ENCODE measurements around the gene MSH3. TPM values are rescaled to one million over a fixed set of nuclear protein-coding genes. Genes with fewer than 3 reads are reported as not detected.
"Not testable (repeated sequence)": the region's sequence is repeated elsewhere in the genome, so short reads cannot be mapped to it uniquely, and the experiment has no call there.

The MSH3 gene
- total RNA-seq, 1 experiment from 2014 or later = 15.8 TPM

DNA sequence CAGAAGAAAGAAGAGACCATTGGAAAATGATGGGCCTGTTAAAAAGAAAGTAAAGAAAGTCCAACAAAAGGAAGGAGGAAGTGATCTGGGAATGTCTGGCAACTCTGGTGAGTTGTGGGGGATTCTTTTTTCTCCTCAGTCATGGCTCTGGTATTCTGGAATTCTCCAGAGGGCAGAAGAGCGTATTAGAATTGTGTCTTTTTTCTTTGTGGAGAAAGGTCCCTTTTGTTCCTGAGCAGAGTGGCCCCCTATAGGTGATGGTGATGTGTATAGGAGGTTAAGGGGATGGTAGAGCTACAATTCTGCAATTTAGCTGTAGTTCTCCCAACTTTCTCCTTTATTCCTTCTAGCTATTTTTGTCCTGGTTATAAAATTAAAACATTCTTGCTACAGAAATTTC lies 2.0 kb downstream of the MSH3 start:
- DNase-seq (ENCODE audit: low read depth) = peak; percentile 7

DNA sequence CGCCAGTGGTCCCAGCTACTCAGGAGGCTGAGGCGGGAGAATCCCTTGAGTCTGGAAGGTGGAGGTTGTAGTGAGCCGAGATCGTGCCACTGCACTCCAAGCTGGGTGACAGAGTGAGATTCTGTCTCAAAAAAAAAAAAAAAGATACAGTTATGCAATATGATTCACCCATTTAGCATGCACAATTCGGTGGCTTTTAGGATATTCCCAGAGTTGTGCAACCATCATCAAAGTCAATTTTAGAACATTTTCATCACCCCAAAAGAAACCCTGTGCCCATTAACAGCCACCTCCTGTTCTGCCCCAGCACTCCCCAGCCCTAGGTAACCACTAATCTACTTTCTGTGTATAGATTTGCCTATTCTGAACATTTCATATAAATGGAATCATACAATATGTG lies 4.7 kb downstream of the MSH3 start:
- peak; percentile 50 for DNase-seq (ENCODE audit: low read depth)

GRCh38 chr5:80660661-80661060 lies 6.2 kb downstream of the MSH3 start:
- DNase-seq (ENCODE audit: low read depth) = not testable (repeated sequence)

GRCh38 chr5:80662108-80662507 lies 7.7 kb downstream of the MSH3 start:
- DNase-seq (ENCODE audit: low read depth) = no peak

- no peak for DNase-seq (ENCODE audit: low read depth)
These were observed 10.6 kb downstream of the MSH3 start for GRCh38 chr5:80665057-80665456.

DNA sequence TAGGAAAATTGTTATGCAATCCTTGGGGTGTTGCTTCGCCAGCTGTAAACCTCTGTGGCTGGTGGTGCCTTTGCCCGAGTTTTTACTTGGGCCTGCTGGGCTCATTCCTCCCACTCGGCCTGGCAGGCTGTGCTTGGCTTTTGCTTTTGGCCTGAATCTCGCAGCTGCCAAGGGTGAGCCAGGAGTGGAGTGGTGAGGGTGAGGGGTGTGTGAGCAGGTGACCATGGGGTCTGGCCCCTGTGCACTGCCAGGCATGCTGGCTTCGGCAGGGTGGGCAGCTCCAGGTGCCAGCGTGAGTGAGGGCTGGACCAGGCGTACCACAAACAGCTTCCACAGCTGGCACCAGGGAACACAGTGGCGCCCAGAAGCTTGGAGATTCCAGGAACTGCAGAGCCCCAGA lies 12.9 kb downstream of the MSH3 start:
- no peak for DNase-seq (ENCODE audit: low read depth)

DNA sequence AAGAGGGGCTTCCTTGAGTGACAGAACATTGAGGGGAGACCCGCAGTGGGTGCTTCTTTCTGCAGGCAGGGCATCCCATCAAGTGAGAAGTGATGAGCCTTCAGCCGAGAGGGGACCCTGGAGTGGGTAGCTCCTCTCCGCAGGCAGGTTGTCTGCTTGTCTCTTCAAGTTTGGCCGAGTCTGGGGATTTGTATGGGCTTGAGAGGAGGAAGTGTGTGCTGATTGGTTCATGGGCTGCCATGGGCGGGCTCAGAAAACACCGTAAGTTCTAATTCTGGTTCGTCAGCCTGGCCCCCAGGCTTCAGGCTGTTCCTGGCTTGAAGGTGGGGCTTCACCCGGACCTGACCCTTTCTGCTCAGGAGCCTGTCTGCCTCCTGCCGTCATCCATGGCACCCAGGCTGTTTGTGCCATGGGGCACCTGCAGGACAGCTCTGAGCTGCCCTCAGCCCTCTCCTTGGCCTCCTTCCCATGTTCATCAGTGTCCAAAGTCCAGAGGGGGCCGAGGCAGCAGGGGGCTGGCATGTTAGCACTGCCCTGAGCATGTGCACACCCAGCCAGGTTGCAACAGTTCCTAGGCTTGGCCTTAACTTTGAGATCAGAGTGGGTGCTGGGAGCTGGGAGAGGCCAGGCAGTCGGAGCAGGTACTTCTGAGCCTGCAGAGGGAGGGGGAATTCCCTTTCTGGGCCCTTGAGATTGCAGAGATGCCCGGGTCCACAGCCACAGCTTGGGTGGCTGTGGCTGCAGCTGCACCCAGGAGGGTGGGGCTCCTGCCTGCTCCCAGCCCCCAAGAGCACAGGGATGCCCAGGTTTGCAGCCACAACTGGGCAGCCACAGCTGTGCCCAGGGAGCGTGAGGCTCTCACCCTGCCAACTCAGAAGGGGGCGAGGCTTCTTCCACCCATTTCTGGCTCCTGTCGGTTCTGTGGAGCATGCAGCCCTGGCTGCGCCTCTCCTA lies 13.8 kb downstream of the MSH3 start:
- no peak for DNase-seq (ENCODE audit: low read depth)

DNA sequence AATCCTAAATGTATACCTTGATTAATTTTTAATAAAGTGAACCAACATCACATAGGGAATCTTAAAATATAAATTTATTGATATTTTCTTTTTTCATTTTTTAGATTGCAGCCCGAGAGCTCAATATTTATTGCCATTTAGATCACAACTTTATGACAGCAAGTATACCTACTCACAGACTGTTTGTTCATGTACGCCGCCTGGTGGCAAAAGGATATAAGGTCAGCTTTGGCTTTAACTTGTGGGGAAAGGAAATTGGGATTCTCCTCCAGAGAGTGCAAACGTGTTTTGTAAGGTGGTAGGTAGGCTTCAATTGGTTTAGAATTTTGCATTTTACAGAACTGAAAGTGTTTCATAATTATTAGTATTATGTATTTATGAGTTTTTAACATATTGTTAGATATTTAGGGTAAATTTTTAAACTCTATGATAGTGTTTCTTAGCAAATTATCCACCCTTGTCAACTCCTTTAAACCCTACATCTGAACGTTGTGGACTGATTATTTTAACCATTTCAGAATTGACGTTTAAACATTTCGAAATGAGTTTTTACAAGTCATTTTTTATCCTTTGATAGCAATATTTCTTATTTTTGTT lies 17.8 kb downstream of the MSH3 start:
- peak; percentile 72 for DNase-seq (ENCODE audit: low read depth)

DNA sequence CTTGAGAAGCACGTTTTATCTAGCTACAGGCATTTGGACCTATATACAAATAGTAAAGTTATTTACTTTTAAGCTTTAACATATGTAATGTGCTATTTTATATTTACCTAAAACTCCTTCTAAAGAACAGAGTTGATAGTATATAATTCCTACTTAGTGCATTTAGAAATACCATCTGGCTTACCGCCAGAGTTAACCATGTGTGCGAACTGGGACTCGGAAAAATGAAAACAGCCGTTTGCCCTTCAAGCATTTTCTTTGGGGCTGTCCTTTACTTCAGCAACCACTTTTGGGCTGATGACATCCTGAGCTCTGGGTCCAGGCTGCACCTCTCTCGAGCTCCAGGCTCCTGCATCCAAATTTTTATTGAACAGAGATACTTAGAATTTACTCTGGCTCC lies 22.3 kb downstream of the MSH3 start:
- DNase-seq (ENCODE audit: low read depth) = no peak

GRCh38 chr5:80686757-80687156 lies 32.3 kb downstream of the MSH3 start:
- DNase-seq (ENCODE audit: low read depth) = peak; percentile 24

DNA sequence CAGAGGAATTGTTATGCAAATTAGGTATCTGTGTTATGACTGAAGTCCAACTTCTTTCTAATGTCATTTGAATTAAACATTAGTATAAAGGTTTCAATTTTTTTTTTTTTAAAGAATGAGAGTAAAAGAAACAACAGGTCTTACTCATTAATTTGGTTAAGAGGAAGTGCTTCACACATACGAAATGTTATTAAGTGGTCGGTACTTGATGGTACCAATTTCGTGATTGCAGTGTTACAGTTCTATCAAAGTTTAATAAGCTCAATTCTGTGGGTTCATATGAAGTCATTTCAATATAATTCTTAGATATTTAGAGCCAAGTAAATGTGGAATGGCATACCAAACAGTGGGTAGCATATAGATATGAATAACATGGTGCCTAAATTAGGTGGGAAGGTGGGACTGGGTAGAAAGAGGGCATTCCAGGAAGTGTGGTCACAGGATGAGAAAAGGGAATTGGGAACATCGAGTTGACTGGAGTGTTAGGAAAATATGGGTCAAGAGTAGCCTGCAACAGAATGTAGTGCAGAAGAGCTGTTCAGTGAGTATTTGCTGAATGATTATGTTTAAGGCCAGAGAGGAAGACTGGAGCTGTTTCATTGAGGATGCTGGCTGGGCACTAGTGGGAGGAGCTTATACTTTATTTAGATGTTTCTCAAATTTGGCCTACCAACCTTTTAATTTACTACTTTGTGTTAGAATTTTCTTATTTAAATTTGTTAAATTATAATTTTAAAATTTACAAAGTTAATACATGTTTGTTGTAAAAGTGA lies 34.4 kb downstream of the MSH3 start:
- no peak for DNase-seq (ENCODE audit: low read depth)

DNA sequence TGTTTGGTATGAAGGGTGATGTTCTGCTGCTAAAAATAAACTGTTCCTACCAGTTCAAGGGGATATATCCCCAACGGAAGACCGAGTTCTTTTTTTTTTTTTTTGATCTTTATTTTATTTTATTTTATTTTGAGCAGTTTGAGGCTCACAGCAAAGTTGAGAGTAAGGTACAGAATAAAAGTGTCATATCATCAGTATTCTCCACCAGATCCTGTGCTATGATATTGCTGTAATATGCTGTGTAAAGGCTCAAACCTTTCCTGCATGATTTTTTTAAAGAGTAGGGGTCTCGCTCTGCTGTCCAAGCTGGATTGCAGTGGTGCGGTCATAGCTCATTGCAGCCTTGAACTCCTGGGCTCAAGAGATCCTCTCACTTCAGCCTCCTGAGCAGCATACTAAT lies 35.2 kb downstream of the MSH3 start:
- DNase-seq (ENCODE audit: low read depth) = no peak

- no peak for DNase-seq (ENCODE audit: low read depth)
These were observed 41.2 kb downstream of the MSH3 start for GRCh38 chr5:80695666-80696065.

DNA sequence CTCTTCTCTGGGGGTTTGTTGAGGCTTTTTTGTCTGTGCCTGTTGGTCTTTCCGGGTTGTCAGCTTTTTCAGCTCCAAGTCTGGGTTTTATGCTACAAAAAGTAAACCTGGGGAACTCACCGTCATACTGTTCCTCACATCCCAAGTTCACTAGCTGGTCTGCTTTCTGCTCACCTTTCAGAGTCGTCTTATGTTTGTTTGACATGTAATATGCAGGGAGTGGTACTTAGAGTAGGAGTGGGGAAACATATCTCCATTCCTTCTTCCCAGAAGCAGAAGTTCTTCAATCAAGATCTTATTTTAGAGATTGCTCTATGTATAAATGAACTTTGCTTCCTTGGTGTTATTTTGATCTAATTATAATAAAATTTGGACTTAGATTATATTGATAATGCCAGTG lies 42.0 kb downstream of the MSH3 start:
- no peak for DNase-seq (ENCODE audit: low read depth)

DNA sequence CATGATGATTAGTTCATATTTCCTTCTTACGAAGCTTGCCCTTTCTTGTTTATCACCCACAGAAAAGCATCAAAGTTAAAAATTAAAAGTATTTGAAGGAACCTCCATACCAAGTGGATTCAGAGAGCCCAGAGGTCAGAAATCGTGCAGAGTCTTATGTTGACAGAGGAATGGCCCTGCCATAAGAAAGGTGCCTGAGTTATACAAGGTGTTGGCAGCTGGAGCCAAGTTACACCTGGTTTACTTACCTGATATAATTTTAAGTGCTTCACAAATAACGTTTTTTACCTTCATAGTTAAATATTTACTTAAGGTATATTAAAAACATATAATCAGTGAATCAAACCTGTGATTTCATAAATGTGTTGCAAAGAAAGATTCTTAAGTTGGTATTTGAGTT lies 42.6 kb downstream of the MSH3 start:
- DNase-seq (ENCODE audit: low read depth) = no peak

GRCh38 chr5:80698369-80698768 lies 43.9 kb downstream of the MSH3 start:
- no peak for DNase-seq (ENCODE audit: low read depth)

GRCh38 chr5:80701597-80701996 lies 47.1 kb downstream of the MSH3 start:
- DNase-seq (ENCODE audit: low read depth) = no peak

DNA sequence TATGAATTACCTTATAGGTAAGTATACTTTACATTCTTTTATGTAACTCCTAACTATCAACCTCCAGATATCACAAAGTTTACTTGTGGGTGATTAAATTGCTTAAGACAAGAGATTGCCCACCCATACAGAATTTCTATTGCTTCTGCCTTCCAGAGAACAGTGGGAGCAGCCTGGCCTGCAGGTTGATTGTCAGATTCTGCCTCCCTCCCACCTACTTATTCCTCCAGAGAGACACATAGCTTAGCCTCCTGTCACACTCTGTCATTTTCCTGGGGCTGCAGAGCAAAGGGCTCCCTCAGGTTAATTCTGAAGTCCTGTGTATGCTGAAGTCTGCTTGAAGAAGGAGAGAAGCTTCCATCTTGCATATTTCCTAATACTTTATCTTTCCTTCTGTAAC lies 48.8 kb downstream of the MSH3 start:
- DNase-seq (ENCODE audit: low read depth) = no peak

DNA sequence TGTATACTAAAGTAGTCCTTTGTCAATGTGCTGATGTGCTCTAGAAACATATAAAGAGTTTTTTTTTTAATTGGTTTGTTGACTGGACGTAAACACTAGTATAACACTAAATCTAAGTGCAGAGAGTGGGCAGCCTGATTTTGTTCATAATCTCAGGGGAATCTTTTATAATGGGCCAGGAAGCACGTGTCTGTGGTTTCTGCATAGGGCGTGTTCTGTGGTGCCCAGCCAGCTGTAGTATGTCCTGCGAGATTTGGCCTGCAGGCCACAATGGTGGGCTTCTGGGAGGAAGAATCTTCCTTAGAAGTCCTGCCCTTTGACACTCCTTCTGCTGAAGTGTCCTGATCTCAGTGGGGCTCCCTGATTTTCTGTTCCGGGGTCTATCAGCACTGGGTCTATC lies 49.3 kb downstream of the MSH3 start:
- DNase-seq (ENCODE audit: low read depth) = peak; percentile 41

DNA sequence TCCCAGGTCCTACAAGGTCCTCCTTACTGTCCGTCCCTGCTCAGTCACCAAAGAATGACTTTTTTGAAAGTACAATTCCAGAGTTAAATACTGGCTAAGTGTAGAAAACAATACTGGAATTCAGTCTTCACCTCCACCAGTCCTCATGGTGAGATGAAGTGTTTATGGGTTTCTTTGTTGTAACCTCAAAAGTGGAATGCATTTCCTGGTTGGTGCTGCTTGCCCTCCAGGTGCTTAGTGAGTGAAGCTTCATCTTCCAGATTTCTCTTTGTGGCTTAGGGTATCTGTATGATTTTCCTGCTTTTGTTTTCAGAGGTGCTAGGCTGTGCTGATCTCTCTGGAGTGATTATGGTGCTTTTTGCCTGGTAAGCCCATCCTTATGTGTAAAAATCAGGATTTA lies 49.8 kb downstream of the MSH3 start:
- DNase-seq (ENCODE audit: low read depth) = no peak

DNA sequence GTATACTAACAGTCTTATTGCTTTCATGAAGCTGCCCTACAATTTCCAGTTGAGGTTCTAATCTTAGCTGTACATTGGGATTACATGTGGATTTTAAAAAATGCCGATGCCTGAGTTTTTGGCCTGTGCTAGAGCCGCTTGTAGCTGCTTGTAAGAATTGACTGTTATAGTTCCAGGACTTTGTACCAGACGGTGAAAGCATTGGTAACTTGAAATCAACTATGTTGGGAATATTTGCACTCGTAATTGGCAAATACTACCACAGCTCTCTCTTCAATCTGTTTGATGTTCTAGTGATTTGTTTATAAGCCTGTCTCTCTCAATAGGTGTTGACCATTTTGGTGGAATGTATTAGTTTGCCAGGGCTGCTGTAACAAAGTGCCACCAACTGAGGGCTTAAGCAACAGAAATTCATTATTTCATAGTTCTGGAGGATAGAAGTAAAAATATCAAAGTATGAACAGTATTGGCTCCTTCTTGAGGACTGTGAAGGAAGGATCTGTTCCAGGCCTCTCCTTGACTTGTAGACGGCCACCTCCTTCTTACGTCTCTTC lies 50.8 kb downstream of the MSH3 start:
- no peak for DNase-seq (ENCODE audit: low read depth)

GRCh38 chr5:80705801-80706200 lies 51.3 kb downstream of the MSH3 start:
- no peak for DNase-seq (ENCODE audit: low read depth)

Measured in LHCN-M2 (cell line).